ENCODE data around the gene POU2F3.

DNA sequence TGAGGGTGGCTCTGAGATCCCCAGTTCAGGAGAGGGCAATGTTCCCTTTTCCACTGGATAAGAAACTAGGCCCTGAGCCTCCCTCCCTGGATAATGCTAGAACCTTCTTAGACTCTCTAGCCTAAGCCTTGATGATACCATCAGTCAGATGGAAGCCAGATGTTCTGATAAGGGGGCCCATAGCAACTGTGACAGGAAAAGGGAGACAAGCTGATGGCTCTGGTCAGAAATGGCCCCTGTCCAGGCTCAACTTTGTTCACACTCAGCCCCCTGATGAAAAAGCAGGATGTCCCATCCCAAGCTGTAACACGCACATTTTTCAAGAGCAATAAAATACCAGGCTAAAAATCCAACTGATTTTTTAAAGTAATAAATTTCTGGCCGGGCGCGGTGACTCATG, 36.3 kb upstream of the POU2F3 start:
- TF ChIP-seq CTCF (conservative IDR thresholded peaks at IDR 0.05) (no peak), ZFX (IDR thresholded peaks at IDR 0.05) (no peak)

All from C4-2B (cell line).